Measurements from ENCODE around the gene TLR3. TPM values are rescaled to one million over a fixed set of nuclear protein-coding genes. Genes with fewer than 3 reads are reported as not detected.

TLR3 gene
- total RNA-seq, 1 experiment from 2014 or later, result 8.0 TPM

GRCh38 chr4:186131935-186132334 lies 63.0 kb downstream of the TLR3 start:
- no peaks in the 10 kb centered on the region for H3K9me3 Mint-ChIP-seq (ENCODE audit: low read depth, unreplicated experiment)
- peaks cover 17% of the 10 kb centered on the region for H3K4me1 Mint-ChIP-seq (ENCODE audit: low read depth, unreplicated experiment)
- no peak for DNase-seq
- no peaks in the 10 kb centered on the region for H3K36me3 Mint-ChIP-seq (ENCODE audit: insufficient read depth, unreplicated experiment)
- no peak overlapping the region for H3K27ac Mint-ChIP-seq (ENCODE audit: unreplicated experiment)
- no TSS peak for BruUV-seq (replicated peaks)
- intact Hi-C loops (cut with micrococcal nuclease; ENCODE audit: unreplicated experiment), result no loop called here
- CTCF ChIA-PET, result interaction anchor here (0.6 kb wide), 1 partner anchor 714 kb away, joined by 3 read pairs; no protein-coding TSS in a partner anchor
- no peaks in the 10 kb centered on the region for H3K27me3 Mint-ChIP-seq (ENCODE audit: unreplicated experiment)
- no peak overlapping the region for H3K4me3 Mint-ChIP-seq (ENCODE audit: low read depth, unreplicated experiment)
- TF ChIP-seq CTCF (IDR thresholded peaks at IDR 0.05; ENCODE audit: unreplicated experiment), result no peak

DNA sequence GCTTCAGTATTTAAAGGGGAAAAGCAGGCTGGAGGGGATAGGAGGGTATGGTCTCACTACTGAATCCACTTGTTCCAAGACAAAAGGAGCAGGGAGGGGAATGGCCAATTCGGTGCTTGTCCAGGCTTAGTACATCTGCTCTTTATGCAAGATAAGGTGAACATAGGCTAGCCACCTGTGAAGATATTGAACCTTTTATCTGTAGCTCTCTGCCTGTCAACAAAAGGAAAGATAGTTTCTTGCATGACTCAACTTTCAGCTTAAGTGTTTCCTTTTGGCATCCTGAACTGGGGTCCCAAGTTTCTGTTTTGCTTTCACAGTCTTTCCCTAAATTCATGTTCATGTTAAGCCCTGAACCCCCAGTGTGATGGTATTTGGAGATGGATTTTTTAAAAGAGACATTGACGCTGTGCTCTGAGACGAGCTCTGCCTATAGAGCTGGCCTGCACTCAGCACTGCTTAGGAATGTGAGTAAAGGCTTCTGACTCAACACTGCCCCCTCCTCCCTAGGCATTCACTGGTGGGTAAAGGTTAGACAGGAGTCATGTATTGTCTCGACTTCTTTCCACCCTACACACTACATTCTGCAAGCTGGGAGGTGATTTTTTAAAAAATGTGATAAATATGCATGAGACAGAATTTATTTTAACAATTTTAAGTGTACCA lies 63.8 kb downstream of the TLR3 start:
- peak; percentile 16 for TF ChIP-seq CTCF (IDR thresholded peaks at IDR 0.05; ENCODE audit: unreplicated experiment)
- Mint-ChIP-seq H3K36me3 (ENCODE audit: insufficient read depth, unreplicated experiment) (no peaks in the 10 kb centered on the region), H3K4me1 (ENCODE audit: low read depth, unreplicated experiment) (peaks cover 17% of the 10 kb centered on the region), H3K27me3 (ENCODE audit: unreplicated experiment) (no peaks in the 10 kb centered on the region), H3K9me3 (ENCODE audit: low read depth, unreplicated experiment) (no peaks in the 10 kb centered on the region), H3K27ac (ENCODE audit: unreplicated experiment) (no peak overlapping the region), H3K4me3 (ENCODE audit: low read depth, unreplicated experiment) (peak overlapping the region; percentile 29)
- CTCF ChIA-PET, result interaction anchor here (0.6 to 1.1 kb wide), 2 partner anchors 65 to 985 kb away, joined by 3 to 12 read pairs; no protein-coding TSS in a partner anchor
- intact Hi-C loops (cut with micrococcal nuclease; ENCODE audit: unreplicated experiment), result no loop called here
- DNase-seq, result peak; percentile 41
- BruUV-seq (replicated peaks), result no TSS peak

- CTCF ChIA-PET, result no interaction called here
- no peaks in the 10 kb centered on the region for H3K36me3 Mint-ChIP-seq (ENCODE audit: insufficient read depth, unreplicated experiment)
- H3K27me3 Mint-ChIP-seq (ENCODE audit: unreplicated experiment), result no peaks in the 10 kb centered on the region
- intact Hi-C loops (cut with micrococcal nuclease; ENCODE audit: unreplicated experiment), result no loop called here
- H3K9me3 Mint-ChIP-seq (ENCODE audit: low read depth, unreplicated experiment), result no peaks in the 10 kb centered on the region
- H3K4me3 Mint-ChIP-seq (ENCODE audit: low read depth, unreplicated experiment), result no peak overlapping the region
- DNase-seq, result no peak
- TF ChIP-seq CTCF (IDR thresholded peaks at IDR 0.05; ENCODE audit: unreplicated experiment), result no peak
- no peak overlapping the region for H3K27ac Mint-ChIP-seq (ENCODE audit: unreplicated experiment)
- H3K4me1 Mint-ChIP-seq (ENCODE audit: low read depth, unreplicated experiment), result peaks cover 17% of the 10 kb centered on the region
- no TSS peak for BruUV-seq (replicated peaks)
These were observed 65.3 kb downstream of the TLR3 start for GRCh38 chr4:186134257-186134656.

- intact Hi-C loops (cut with micrococcal nuclease; ENCODE audit: unreplicated experiment), result no loop called here
- no peaks in the 10 kb centered on the region for H3K9me3 Mint-ChIP-seq (ENCODE audit: low read depth, unreplicated experiment)
- H3K27ac Mint-ChIP-seq (ENCODE audit: unreplicated experiment), result no peak overlapping the region
- no peak overlapping the region for H3K4me3 Mint-ChIP-seq (ENCODE audit: low read depth, unreplicated experiment)
- no peaks in the 10 kb centered on the region for H3K36me3 Mint-ChIP-seq (ENCODE audit: insufficient read depth, unreplicated experiment)
- H3K4me1 Mint-ChIP-seq (ENCODE audit: low read depth, unreplicated experiment), result peaks cover 17% of the 10 kb centered on the region
- no TSS peak for BruUV-seq (replicated peaks)
- no peak for TF ChIP-seq CTCF (IDR thresholded peaks at IDR 0.05; ENCODE audit: unreplicated experiment)
- CTCF ChIA-PET, result no interaction called here
- no peaks in the 10 kb centered on the region for H3K27me3 Mint-ChIP-seq (ENCODE audit: unreplicated experiment)
- no peak for DNase-seq
These were observed 65.9 kb downstream of the TLR3 start for GRCh38 chr4:186134861-186135260.

All from Calu3 (cell line).